ENCODE results near the gene H6PD. TPM values are rescaled to one million over a fixed set of nuclear protein-coding genes. Genes with fewer than 3 reads are reported as not detected.

The H6PD gene
- total and polyA plus RNA-seq, 9 of the 15 experiments (the other 6 are each of a cell fraction or from before 2014, with no cell fraction given), result 0.04 to 2.5 (median 0.95) TPM

DNA sequence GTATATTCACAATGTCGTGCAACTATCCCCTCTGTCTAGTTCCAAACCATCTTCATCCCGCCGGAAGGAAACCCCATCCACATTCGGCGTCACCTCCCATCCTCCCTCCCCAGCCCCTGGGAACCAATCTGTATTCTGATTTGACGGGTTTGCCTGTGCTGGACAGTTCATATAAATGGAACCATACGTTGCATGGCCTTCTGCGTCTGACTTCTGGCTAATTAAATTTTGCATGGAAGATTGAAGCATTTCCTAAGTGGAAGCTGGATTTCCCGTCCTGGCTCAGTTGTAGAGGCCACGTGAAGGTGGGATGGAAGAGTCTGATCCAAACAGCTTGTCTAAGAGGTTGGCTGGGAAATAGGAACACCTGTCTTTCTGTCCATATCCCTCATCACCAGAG lies 72.7 kb downstream of the H6PD start (continued):
- TF ChIP-seq MED1 (CRISPR knock-in tag; IDR thresholded peaks at IDR 0.05; ENCODE audit: borderline replicate concordance) (no peak), TCF3 (CRISPR knock-in tag; IDR thresholded peaks at IDR 0.05) (no peak), TEAD4 (IDR thresholded peaks at IDR 0.05; ENCODE audit: low read length) (no peak), TEAD4 (CRISPR knock-in tag; IDR thresholded peaks at IDR 0.05; ENCODE audit: borderline replicate concordance) (no peak), CBFB (CRISPR knock-in tag; IDR thresholded peaks at IDR 0.05) (no peak), PTBP1 (IDR thresholded peaks at IDR 0.05; ENCODE audit: low read depth, low read length) (no peak)

- Histone ChIP-seq H3K4me3 (no peak overlapping the region), H3K4me1 (replicated peaks in 1 of 2; ENCODE audit: control insufficient read depth in 2 of 2, insufficient read depth in 2 of 2, low read length in 2 of 2) (peaks cover 0 to 3% of the 10 kb centered on the region in 2 experiments; a peak in 3 of 5 replicates), H2AFZ (ENCODE audit: low read depth, low read length) (no peak overlapping the region), H3K4me2 (ENCODE audit: insufficient read depth, low read length) (no peak overlapping the region), H3K36me3 (ENCODE audit: control insufficient read depth, insufficient read depth, low read length) (no peaks in the 10 kb centered on the region), H3K9me1 (ENCODE audit: control insufficient read depth, insufficient read depth, low read length) (no peaks in the 10 kb centered on the region), H3K9me3 (replicated peaks; ENCODE audit: control insufficient read depth, insufficient read depth, low read depth, low read length) (no peaks in the 10 kb centered on the region), H3K9ac (ENCODE audit: insufficient read depth in 1 of 2, low read depth in 2 of 2, low read length in 2 of 2) (no peak overlapping the region), H4K20me1 (replicated peaks; ENCODE audit: control insufficient read depth, insufficient read depth, low read length) (peaks cover 22% of the 10 kb centered on the region), H3K27me3 (ENCODE audit: control insufficient read depth in 2 of 2, insufficient read depth in 2 of 2, low read length in 2 of 2) (peaks cover 57 to 94% of the 10 kb centered on the region in 2 experiments), H3K79me2 (ENCODE audit: control insufficient read depth, insufficient read depth, low read length) (no peaks in the 10 kb centered on the region), H3K27ac (ENCODE audit: extremely low read depth, low read depth, low read length) (no peak overlapping the region)
- POLR2A ChIA-PET, result interaction anchor here (0.5 to 1.4 kb wide), 4 partner anchors 10 to 193 kb away, joined by 3 to 4 read pairs (median 3); no protein-coding TSS in a partner anchor
- ATAC-seq, result no peak
- no TSS peak for BruUV-seq (replicated peaks)
- no peak for FAIRE-seq
- in situ Hi-C loops (cut with MboI), result no loop called here
- CTCF ChIA-PET (ENCODE audit: low intra/inter-chr PET ratio), result no interaction called here
- intact Hi-C loops (cut with micrococcal nuclease), result no loop called here
- DNase-seq (ENCODE audit: extremely low read depth in 1 of 4, low spot score in 3 of 4), result no peak
- WGBS (ENCODE audit: insufficient coverage, low coverage, missing lambda C conversion rate), result 0% methylated on average over 9 of the region's 9 CpGs
- TF ChIP-seq VEZF1 (CRISPR knock-in tag; IDR thresholded peaks at IDR 0.05), result no peak
- TF ChIP-seq MITF (IDR thresholded peaks at IDR 0.05), result no peak
- no peak for TF ChIP-seq GATA2 (CRISPR knock-in tag; IDR thresholded peaks at IDR 0.05)
- TF ChIP-seq HCFC1 (IDR thresholded peaks at IDR 0.05; ENCODE audit: low read depth, low read length), result no peak
- TF ChIP-seq ZNF75A (CRISPR knock-in tag; IDR thresholded peaks at IDR 0.05), result no peak
- no peak for TF ChIP-seq ZFPM2 (CRISPR knock-in tag; IDR thresholded peaks at IDR 0.05)
- no peak for TF ChIP-seq NFXL1 (CRISPR knock-in tag; IDR thresholded peaks at IDR 0.05)
- TF ChIP-seq IRF1 (CRISPR knock-in tag; IDR thresholded peaks at IDR 0.05; ENCODE audit: borderline replicate concordance), result no peak
- TF ChIP-seq HMG20A (CRISPR knock-in tag; conservative IDR thresholded peaks at IDR 0.05), result no peak
These were observed 73.7 kb downstream of the H6PD start for GRCh38 chr1:9308236-9308785.
